Omental fat pad (tissue), 4 donors: Measurements from ENCODE around the gene TMEM61. TPM values are rescaled to one million over a fixed set of nuclear protein-coding genes. Genes with fewer than 3 reads are reported as not detected.

Experiments used
- ATAC-seq: fragments of 150-250 bp; one replicate; pipeline ENCODE4 v1.9.1; 2016; ENCODE audit warnings: mild to moderate bottlenecking, moderate library complexity; ENCODE audit not compliant: low FRiP score
- DNase-seq: peaks from one replicate; pipeline ENCODE4 v3.0.0-alpha.2; 2019; ENCODE audit warnings: low spot score
- total RNA-seq, 4 donors: library from RNA; depleted of rRNA; stranded (reverse); fragments of >200 nt; gene quantifications; one replicate each; pipeline ENCODE4 v1.1.0, GENCODE V29; 2016
- TF ChIP-seq, protein P1 (sequence below), 3 donors: fragments of 450-650 bp; IDR thresholded peaks; one replicate each; pipeline ENCODE4 v1.5.1; 2016 to 2017; ENCODE audit warnings: antibody characterized with exemption in 3 of 3, mild to moderate bottlenecking in 3 of 3, moderate library complexity in 2 of 3

The TMEM61 gene
- total RNA-seq, 4 donors from 2014 or later = not detected

DNA sequence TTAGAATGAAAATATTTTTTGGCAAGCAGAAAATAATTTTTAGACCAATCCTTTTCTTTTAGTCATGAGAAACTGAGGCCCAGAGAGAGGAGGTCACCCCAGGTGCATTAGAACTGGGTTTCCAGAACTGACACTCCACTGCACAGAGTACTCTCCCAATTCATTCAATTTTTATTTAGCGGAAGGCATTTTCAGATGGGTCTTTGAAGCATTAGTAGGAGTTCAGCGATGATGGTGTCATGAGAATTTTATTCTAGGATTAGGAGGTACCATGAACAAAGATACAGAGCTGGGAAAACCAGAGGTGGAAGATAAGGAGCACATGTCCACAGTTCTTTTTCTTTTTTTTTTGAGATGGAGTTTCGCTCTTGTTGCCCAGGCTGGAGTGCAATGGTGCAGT, 61.2 kb downstream of the TMEM61 start:
- ATAC-seq (no peak), DNase-seq (no peak)
- TF ChIP-seq, protein P1, sequence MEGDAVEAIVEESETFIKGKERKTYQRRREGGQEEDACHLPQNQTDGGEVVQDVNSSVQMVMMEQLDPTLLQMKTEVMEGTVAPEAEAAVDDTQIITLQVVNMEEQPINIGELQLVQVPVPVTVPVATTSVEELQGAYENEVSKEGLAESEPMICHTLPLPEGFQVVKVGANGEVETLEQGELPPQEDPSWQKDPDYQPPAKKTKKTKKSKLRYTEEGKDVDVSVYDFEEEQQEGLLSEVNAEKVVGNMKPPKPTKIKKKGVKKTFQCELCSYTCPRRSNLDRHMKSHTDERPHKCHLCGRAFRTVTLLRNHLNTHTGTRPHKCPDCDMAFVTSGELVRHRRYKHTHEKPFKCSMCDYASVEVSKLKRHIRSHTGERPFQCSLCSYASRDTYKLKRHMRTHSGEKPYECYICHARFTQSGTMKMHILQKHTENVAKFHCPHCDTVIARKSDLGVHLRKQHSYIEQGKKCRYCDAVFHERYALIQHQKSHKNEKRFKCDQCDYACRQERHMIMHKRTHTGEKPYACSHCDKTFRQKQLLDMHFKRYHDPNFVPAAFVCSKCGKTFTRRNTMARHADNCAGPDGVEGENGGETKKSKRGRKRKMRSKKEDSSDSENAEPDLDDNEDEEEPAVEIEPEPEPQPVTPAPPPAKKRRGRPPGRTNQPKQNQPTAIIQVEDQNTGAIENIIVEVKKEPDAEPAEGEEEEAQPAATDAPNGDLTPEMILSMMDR (IDR thresholded peaks at IDR 0.05) = no peak

Other genes starting within 250 kb of the TMEM61 start
- gene PARS2, start 216.1 kb upstream of the TMEM61 start, total RNA-seq = 1 to 10 TPM; 1.4 to 4.6 (median 2.0) TPM
- 1 to 10 TPM in 2 of 4 donors, under 1 TPM in 1, not detected in 1; 0.88 to 1.7 (median 1.1) TPM for gene TTC22, start 179.3 kb upstream of the TMEM61 start, total RNA-seq
- gene DHCR24, start 93.4 kb upstream of the TMEM61 start, total RNA-seq = 100 to 1,000 TPM in 2 of 4 donors, 10 to 100 TPM in 2; 64.9 to 181 (median 125) TPM
- not detected for gene BSND, start 18.3 kb downstream of the TMEM61 start, total RNA-seq
- under 1 TPM; 0.56 to 0.95 (median 0.80) TPM for gene PCSK9, start 58.9 kb downstream of the TMEM61 start, total RNA-seq
- 10 to 100 TPM; 42.7 to 77.1 (median 64.8) TPM for gene USP24, start 234.7 kb downstream of the TMEM61 start, total RNA-seq